OCI-LY7 (cell line): ENCODE measurements around the gene PLCL1.

Experiments
- CTCF ChIP-seq: fragments of 200-600 bp; sonication (generic); conservative IDR thresholded peaks from 2 replicates; pipeline ENCODE4 v1.5.1; 2014; ENCODE audit warnings: mild to moderate bottlenecking, antibody characterized with exemption, low read length, moderate library complexity, mixed read lengths
- EZH2phosphoT487 ChIP-seq: fragments of 200-600 bp; sonication (generic); IDR thresholded peaks from 2 replicates; pipeline ENCODE4 v1.6.1; 2018; ENCODE audit warnings: low read depth, borderline replicate concordance, mild to moderate bottlenecking, mixed run types, antibody characterized with exemption, low read length, moderate library complexity, mixed read lengths

DNA sequence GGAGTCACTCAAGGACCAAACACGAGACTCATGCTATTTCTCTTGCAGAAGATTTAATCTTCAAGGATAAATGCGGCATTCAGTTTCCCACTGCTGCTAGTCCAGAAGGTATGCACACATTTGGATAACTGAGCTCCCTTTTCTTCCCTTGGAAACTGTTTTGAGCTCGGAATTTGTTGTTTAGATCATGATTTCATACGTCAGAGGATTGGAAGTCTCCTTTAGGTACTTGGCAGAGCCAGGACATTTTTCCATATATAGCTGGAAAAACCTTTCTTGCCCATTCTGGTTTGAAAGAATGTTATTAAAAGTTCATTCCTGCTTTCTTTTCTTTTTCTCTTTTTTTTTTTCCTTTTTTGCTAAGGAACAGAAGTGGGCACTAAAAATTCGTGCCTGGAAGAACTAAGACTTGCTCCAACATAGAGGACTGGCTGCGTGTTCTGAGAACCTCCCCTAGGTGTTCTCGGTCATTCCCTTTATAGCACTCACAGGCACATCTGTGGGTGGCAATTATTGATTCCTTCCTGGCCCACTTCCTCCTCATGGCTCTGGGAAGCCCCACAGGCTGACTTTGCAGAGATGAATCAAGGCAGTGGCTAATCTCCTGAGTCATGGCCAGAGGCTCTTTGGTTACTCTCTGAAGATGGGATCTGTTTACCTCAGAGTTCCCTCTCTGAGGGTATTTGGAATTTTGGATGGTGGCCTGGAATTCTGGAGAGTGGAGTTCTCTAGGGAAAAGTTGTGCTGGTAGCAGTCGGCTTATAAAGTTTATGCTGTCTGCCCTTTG, 104.8 kb downstream of the PLCL1 start:
- TF ChIP-seq CTCF (no peak), EZH2phosphoT487 (no peak)
